Muscle layer of duodenum (tissue), 2 donors: Measurements from ENCODE around the gene TRPT1.

Experiments used
- H3K27ac ChIP-seq: one replicate; pipeline ENCODE4 v1.7.0; 2013; ENCODE audit warnings: mild to moderate bottlenecking, low read length
- H3K27me3 ChIP-seq: one replicate; pipeline ENCODE4 v1.7.0; 2013; ENCODE audit warnings: low read depth, mild to moderate bottlenecking, control low read depth, low read length
- H3K36me3 ChIP-seq, 2 donors: one replicate each; pipeline ENCODE4 v1.7.0; 2013; ENCODE audit warnings: low read length in 2 of 2, control low read depth in 1 of 2, mild to moderate bottlenecking in 1 of 2; ENCODE audit not compliant: insufficient read depth in 2 of 2, control insufficient read depth in 1 of 2
- H3K4me1 ChIP-seq, 2 donors: one replicate each; pipeline ENCODE4 v1.7.0; 2013; ENCODE audit warnings: low read length in 2 of 2, mild to moderate bottlenecking in 2 of 2, control low read depth in 1 of 2, moderate library complexity in 1 of 2; ENCODE audit not compliant: insufficient read depth in 2 of 2, control insufficient read depth in 1 of 2
- H3K4me3 ChIP-seq, 2 donors: one replicate each; pipeline ENCODE4 v1.7.0; 2013; ENCODE audit warnings: low read length in 2 of 2, low read depth in 1 of 2, mild to moderate bottlenecking in 1 of 2
- H3K9me3 ChIP-seq, 2 donors: one replicate each; pipeline ENCODE4 v1.7.0; 2013; ENCODE audit warnings: low read length in 2 of 2, control low read depth in 1 of 2, mild to moderate bottlenecking in 1 of 2; ENCODE audit not compliant: control insufficient read depth in 1 of 2
- donor health status: healthy.

Gene TRPT1

DNA sequence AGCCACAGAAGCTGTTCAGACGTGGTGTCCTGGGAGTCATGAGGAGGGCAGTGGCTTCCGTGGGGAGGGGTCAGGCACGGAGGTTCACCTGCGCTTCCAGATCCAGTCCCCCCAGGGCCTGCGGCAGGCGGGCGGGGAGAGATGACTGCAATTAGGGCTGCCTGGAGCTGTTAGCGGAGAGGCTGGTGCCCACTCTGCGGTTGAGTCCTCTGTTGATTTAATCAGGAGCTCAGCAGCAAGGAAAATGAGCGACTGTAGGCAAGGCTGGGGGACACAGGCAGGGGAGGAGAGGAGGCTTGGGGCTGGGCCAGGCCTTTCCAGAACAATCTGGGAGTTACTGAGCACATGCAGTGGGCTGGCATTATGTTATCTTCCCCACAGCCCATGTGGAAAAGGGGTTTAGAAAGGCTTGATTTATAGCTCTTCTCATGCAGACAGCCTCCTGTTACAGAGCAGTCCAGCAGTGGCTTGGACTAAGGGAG, 38.4 kb upstream of the TRPT1 start:
- Histone ChIP-seq H3K27me3 (no peaks in the 10 kb centered on the region), H3K4me1 (peaks cover 13 to 14% of the 10 kb centered on the region in 2 donors), H3K36me3 (peaks cover 32 to 51% of the 10 kb centered on the region in 2 donors), H3K4me3 (no peak overlapping the region), H3K9me3 (no peaks in the 10 kb centered on the region), H3K27ac (no peak overlapping the region)

DNA sequence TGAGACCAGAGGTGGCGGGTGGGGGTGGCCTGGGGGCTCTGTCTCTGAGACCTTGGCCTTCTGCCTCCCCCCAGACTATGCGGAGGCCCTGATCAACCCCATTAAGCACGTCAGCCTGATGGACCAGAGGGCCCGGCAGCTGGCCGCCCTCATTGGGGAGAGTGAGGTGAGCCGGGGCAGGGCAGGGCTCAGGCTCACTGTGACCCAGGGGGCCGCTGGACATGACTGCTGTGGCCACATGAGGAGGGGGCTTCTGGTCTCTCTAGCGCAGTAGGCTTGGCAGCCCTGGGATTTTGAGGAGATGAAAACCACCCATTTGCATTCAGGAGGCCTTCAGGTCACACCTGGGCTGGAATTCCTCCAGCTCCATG, 37.9 kb upstream of the TRPT1 start:
- Histone ChIP-seq H3K27me3 (no peaks in the 10 kb centered on the region), H3K36me3 (peaks cover 34 to 56% of the 10 kb centered on the region in 2 donors), H3K4me1 (peaks cover 9 to 13% of the 10 kb centered on the region in 2 donors), H3K4me3 (no peak overlapping the region), H3K27ac (no peak overlapping the region), H3K9me3 (no peaks in the 10 kb centered on the region)

DNA sequence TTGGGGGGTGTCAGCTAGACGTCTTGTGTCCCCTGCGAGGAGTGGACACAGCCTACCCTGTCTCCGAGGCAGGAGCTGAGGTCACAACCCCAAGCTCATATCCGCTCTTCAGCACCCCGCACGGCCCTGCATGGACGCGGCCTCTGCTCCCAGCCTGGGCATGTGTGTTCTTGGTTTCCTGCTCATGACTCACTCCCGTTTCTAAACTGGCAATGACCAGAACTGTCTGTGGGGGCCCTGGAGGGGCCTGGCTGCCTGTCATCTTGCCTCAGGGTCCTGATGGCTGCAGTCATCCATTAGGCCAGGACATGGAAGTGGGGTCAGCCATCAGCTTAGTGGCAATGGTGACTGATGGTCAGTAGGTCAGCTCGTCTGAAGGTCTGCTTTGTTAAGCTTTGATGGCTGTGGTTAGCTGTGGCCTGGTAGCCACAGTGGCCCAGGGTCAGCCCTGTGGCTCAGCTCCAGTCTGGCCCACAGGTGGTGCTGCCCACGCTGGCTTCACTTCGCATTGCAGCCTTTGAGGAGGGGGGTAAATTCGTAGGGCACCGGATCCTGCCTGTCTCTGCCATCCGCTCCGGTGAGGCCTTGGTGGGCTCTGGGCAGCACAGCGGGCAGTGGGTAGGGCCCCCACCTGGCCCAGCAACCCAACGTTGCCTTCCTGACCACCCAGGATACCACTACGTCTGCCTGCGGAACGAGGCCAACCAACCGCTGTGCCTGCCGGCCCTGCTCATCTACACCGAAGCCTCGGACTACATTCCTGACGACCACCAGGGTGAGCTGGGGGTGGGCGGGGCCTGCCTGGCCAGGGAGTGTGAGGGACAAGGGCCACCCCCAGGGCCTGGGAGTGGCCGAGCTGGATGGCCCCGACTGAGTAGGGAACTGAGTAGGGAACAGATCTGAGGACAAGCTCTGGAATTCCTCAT, 37.3 kb upstream of the TRPT1 start:
- H3K4me1 ChIP-seq: peaks cover 3 to 7% of the 10 kb centered on the region in 2 donors
- H3K27me3 ChIP-seq: no peaks in the 10 kb centered on the region
- no peaks in the 10 kb centered on the region for H3K9me3 ChIP-seq
- peaks cover 39 to 62% of the 10 kb centered on the region in 2 donors for H3K36me3 ChIP-seq
- H3K27ac ChIP-seq: no peak overlapping the region
- H3K4me3 ChIP-seq: no peak overlapping the region

DNA sequence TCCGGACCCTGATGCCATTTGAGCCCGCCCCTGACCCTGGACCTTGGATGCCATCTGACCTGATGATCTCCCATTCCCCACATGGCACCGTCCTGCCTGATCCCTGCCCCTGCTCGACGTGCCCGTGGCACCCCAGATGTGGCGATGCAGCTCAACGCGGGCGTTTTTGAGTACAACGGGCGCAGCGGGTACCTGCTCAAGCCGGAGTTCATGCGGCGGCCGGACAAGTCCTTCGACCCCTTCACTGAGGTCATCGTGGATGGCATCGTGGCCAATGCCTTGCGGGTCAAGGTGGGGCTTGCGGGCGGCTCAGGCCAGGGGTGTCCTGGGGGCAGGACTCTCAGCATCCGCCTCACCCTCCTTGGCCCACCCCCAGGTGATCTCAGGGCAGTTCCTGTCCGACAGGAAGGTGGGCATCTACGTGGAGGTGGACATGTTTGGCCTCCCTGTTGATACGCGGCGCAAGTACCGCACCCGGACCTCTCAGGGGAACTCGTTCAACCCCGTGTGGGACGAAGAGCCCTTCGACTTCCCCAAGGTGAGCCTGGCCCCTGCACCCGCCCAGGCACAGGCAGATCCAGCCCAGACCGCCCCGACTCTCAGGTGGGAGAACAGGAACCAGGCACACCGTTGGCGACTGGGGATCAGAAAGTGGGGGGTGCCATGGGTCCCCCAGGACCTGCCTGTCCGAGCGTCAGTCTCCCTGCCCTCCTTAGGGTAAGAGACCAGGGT, 36.5 kb upstream of the TRPT1 start:
- Histone ChIP-seq H3K36me3 (peaks cover 39 to 65% of the 10 kb centered on the region in 2 donors), H3K4me3 (no peak overlapping the region)

DNA sequence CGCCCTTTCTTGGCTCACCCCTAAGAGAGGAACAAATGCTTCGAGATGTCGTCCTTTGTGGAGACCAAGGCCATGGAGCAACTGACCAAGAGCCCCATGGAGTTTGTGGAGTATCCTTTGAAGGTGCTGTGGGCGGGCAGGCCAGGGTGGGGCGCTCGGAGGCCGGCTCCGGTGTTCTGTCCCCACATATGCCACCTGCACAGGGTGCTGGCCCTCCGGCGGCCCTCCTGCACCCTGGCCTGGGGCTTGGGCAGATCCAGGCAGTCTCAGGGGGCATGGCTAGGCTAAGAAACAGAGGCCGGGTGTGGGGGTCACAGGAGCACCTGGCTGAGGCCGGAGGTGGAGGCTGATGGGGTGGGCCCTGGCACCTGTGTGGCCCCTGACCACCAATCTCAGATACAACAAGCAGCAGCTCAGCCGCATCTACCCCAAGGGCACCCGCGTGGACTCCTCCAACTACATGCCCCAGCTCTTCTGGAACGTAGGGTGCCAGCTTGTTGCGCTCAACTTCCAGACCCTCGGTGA, 35.6 kb upstream of the TRPT1 start:
- H3K9me3 ChIP-seq: no peaks in the 10 kb centered on the region
- no peak overlapping the region for H3K27ac ChIP-seq
- no peak overlapping the region for H3K4me3 ChIP-seq
- H3K36me3 ChIP-seq: peaks cover 40 to 67% of the 10 kb centered on the region in 2 donors
- no peaks in the 10 kb centered on the region for H3K27me3 ChIP-seq
- H3K4me1 ChIP-seq: no peaks in the 10 kb centered on the region

More for the DNA sequence above, 36.5 kb upstream of the TRPT1 start:
- H3K27ac ChIP-seq: no peak overlapping the region
- no peaks in the 10 kb centered on the region for H3K9me3 ChIP-seq
- no peaks in the 10 kb centered on the region for H3K4me1 ChIP-seq
- no peaks in the 10 kb centered on the region for H3K27me3 ChIP-seq

DNA sequence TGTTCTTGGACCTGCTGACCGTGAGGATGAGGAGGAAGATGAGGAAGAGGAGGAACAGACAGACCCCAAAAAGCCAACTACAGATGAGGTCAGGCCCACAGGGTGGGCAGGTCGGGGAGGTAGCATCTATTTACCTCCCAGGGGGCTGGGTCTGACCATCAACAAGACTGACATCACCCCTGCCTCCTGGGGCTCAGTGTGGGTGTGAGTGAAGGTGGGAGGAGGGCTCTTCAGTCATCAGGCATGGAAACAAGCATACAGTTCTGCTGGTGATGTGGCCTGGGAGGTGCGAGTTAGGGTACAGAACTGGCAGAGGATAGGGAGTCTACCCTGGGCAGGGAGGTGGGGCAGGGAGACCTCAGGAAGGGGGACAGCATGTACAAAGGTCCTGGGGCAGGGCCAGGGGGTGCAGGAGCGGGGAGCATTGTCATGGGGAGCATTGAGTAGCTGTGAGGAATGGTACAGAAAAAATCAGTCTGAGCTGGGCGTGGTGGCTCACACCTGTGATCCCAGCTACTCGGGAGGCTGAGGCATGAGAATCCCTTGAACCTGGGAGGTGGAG, 34.2 kb upstream of the TRPT1 start:
- Histone ChIP-seq H3K27ac (no peak overlapping the region), H3K27me3 (no peaks in the 10 kb centered on the region), H3K36me3 (peaks cover 31 to 66% of the 10 kb centered on the region in 2 donors), H3K4me3 (no peak overlapping the region), H3K4me1 (no peaks in the 10 kb centered on the region), H3K9me3 (no peaks in the 10 kb centered on the region)

DNA sequence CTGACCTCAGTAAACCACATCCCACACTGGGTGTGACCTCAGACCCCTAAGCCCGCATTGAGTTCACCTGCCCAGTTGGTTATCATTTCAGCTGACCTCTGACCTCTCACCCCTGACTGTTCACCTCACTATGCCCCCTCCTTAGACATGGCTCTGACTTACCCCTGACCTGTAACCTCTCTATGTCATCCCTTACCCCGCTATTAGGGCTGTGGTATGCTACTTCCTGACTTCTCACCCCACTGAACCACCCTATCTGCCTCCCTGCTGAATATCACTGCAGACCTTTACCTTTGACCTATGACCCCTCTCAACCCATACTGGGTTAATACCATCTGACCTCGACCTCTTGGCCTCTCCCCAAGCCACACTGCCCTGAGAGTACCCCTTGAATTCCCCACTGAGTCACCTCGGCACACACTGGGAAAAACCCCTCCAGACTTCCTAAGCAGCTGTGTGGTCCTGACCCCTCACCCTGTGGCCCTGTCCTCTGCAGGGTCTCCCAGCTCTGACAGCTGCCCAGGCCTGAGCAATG, 33.6 kb upstream of the TRPT1 start:
- H3K36me3 ChIP-seq: peaks cover 36 to 69% of the 10 kb centered on the region in 2 donors
- H3K27me3 ChIP-seq: no peaks in the 10 kb centered on the region
- H3K4me3 ChIP-seq: no peak overlapping the region

DNA sequence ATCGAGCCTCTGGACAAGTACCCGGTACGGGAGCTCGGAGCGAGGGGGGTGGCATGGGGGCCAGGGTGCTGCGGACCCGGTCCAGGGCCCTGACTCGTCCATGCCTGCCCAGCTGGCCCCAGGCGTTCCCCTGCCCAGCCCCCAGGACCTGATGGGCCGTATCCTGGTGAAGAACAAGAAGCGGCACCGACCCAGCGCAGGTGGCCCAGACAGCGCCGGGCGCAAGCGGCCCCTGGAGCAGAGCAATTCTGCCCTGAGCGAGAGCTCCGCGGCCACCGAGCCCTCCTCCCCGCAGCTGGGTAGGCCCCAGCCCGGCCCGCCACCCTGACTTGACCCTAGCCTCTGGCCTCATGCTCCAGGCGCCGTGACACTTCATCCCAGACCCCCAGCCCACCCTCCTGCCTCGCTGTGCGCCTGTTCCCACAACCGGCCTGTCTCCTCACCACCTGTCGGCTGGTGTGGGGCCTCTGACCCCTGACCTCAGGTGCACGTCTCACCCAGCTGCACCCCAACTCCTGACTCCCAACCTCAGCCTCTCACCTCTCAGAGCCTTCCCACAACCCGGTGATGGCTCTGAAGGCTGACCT, 33.1 kb upstream of the TRPT1 start:
- Histone ChIP-seq H3K4me1 (no peaks in the 10 kb centered on the region), H3K9me3 (no peaks in the 10 kb centered on the region), H3K36me3 (peaks cover 36 to 72% of the 10 kb centered on the region in 2 donors), H3K4me3 (no peak overlapping the region), H3K27me3 (no peaks in the 10 kb centered on the region), H3K27ac (no peak overlapping the region)

More for the DNA sequence above, 33.6 kb upstream of the TRPT1 start:
- Histone ChIP-seq H3K4me1 (no peaks in the 10 kb centered on the region), H3K27ac (no peak overlapping the region), H3K9me3 (no peaks in the 10 kb centered on the region)

DNA sequence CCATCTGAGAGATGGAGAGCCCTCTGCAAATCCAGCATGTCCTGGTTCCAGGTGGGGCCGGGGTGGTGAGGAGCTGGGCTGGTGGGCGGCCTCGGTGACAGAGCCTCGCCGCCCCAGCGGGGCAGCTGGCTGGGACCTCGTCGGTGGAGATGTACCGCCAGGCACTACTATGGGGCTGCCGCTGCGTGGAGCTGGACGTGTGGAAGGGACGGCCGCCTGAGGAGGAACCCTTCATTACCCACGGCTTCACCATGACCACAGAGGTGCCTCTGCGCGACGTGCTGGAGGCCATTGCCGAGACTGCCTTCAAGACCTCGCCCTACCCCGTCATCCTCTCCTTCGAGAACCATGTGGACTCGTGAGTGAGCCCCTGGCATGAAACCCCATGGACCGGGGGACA, 32.4 kb upstream of the TRPT1 start:
- Histone ChIP-seq H3K36me3 (peaks cover 29 to 68% of the 10 kb centered on the region in 2 donors), H3K27ac (no peak overlapping the region), H3K4me3 (no peak overlapping the region), H3K27me3 (no peaks in the 10 kb centered on the region), H3K4me1 (peaks cover 0 to 6% of the 10 kb centered on the region in 2 donors), H3K9me3 (no peaks in the 10 kb centered on the region)

DNA sequence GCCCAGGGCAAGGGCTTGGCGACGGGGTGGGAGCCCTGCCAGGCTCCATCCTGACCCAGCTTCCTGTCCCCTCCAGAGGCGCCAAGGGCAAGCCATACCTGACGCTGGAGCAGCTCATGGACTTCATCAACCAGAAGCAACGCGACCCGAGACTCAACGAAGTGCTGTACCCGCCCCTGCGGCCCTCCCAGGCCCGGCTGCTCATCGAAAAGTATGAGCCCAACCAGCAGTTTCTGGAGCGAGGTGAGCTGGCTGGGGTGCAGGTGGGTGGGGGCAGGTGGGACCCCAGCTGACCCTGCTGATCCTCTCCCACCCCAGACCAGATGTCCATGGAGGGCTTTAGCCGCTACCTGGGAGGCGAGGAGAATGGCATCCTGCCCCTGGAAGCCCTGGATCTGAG, 30.3 kb upstream of the TRPT1 start:
- Histone ChIP-seq H3K4me1 (peaks cover 0 to 22% of the 10 kb centered on the region in 2 donors), H3K27me3 (no peaks in the 10 kb centered on the region), H3K27ac (no peak overlapping the region), H3K4me3 (no peak overlapping the region), H3K36me3 (peaks cover 24 to 47% of the 10 kb centered on the region in 2 donors), H3K9me3 (no peaks in the 10 kb centered on the region)
